Chondrocyte (in vitro differentiated cells): ENCODE data around the gene PPP1R14D. TPM values are rescaled to one million over a fixed set of nuclear protein-coding genes. Genes with fewer than 3 reads are reported as not detected.

ENCODE experiments used
- DNase-seq: peaks from one replicate; pipeline ENCODE4 v3.0.0; 2021; ENCODE audit warnings: mixed read lengths, low spot score
- H3K27ac Mint-ChIP-seq: one replicate; pipeline ENCODE4 v1.8.0; 2021; ENCODE audit warnings: mild to moderate bottlenecking, moderate library complexity, mixed read lengths; ENCODE audit not compliant: unreplicated experiment
- H3K27me3 Mint-ChIP-seq: 2 replicates; pipeline ENCODE4 v1.8.0; 2021; ENCODE audit warnings: low read depth, mixed read lengths
- H3K36me3 Mint-ChIP-seq: 2 replicates; pipeline ENCODE4 v1.8.0; 2021; ENCODE audit warnings: low read depth, mixed read lengths
- H3K4me1 Mint-ChIP-seq: 2 replicates; pipeline ENCODE4 v1.8.0; 2021; ENCODE audit warnings: low read depth, mild to moderate bottlenecking, mixed read lengths
- H3K4me3 Mint-ChIP-seq: one replicate; pipeline ENCODE4 v1.8.0; 2021; ENCODE audit warnings: mild to moderate bottlenecking, moderate library complexity, mixed read lengths; ENCODE audit not compliant: unreplicated experiment
- H3K9me3 Mint-ChIP-seq: 2 replicates; pipeline ENCODE4 v1.8.0; 2021; ENCODE audit warnings: low read depth, mixed read lengths
- CTCF ChIP-seq: fragments of 200-600 bp; sonication (generic); IDR thresholded peaks from 2 replicates; pipeline ENCODE4 v1.5.0; 2021; ENCODE audit warnings: antibody characterized with exemption, mild to moderate bottlenecking, moderate library complexity
- total RNA-seq: library from RNA; stranded (reverse); gene quantifications from 3 replicates; pipeline ENCODE4 v1.2.1, GENCODE V29; 2021

PPP1R14D gene
- total RNA-seq, 1 donor from 2014 or later, result not detected

DNA sequence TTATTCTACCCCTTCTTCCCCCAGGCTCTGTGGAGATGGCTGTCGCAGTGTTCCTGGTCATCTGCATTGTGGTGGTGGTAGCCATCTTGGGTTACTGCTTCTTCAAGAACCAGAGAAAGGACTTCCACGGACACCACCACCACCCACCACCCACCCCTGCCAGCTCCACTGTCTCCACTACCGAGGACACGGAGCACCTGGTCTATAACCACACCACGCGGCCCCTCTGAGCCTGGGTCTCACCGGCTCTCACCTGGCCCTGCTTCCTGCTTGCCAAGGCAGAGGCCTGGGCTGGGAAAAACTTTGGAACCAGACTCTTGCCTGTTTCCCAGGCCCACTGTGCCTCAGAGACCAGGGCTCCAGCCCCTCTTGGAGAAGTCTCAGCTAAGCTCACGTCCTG is 28.2 kb upstream of the PPP1R14D start:
- peak; percentile 76 for DNase-seq
- no peak for TF ChIP-seq CTCF
- H3K4me3 Mint-ChIP-seq, result no peak overlapping the region
- H3K27ac Mint-ChIP-seq, result no peak overlapping the region
- peaks cover 5% of the 10 kb centered on the region for H3K27me3 Mint-ChIP-seq
- H3K4me1 Mint-ChIP-seq, result peaks cover 11% of the 10 kb centered on the region
- no peaks in the 10 kb centered on the region for H3K36me3 Mint-ChIP-seq
- H3K9me3 Mint-ChIP-seq, result no peaks in the 10 kb centered on the region

DNA sequence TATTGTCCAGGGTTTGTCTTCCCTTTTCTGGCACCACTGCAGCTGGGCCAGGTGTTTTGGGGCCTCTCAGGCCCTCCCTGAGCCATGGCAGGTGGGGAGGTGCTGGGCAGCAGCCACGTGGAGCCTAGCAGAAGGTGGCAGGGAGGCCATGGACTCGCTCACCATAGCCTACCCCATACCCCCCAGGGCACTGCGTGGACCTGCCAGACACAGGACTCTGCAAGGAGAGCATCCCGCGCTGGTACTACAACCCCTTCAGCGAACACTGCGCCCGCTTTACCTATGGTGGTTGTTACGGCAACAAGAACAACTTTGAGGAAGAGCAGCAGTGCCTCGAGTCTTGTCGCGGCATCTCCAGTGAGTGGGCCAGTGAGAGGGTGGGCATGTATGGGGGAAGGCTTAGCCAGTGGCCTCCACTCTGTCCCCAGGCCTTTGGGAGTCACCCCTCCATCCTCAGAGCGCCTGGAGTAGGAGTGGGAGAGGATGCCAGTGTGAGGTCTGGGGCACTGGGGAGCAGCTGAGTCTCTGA is 27.3 kb upstream of the PPP1R14D start:
- H3K4me3 Mint-ChIP-seq, result no peak overlapping the region
- peak; percentile 75 for DNase-seq
- H3K36me3 Mint-ChIP-seq, result no peaks in the 10 kb centered on the region
- H3K27ac Mint-ChIP-seq, result no peak overlapping the region
- peaks cover 11% of the 10 kb centered on the region for H3K4me1 Mint-ChIP-seq
- H3K9me3 Mint-ChIP-seq, result no peaks in the 10 kb centered on the region
- peaks cover 5% of the 10 kb centered on the region for H3K27me3 Mint-ChIP-seq
- no peak for TF ChIP-seq CTCF

- H3K9me3 Mint-ChIP-seq, result no peaks in the 10 kb centered on the region
- no peak for TF ChIP-seq CTCF
- H3K27me3 Mint-ChIP-seq, result no peaks in the 10 kb centered on the region
- H3K4me1 Mint-ChIP-seq, result peaks cover 9% of the 10 kb centered on the region
- no peak overlapping the region for H3K4me3 Mint-ChIP-seq
- H3K36me3 Mint-ChIP-seq, result no peaks in the 10 kb centered on the region
- peak; percentile 56 for DNase-seq
- no peak overlapping the region for H3K27ac Mint-ChIP-seq
Measured at GRCh38 chr15:40854161-40854560, 25.7 kb upstream of the PPP1R14D start.

GRCh38 chr15:40853241-40853890 is 24.9 kb upstream of the PPP1R14D start:
- Mint-ChIP-seq H3K27me3 (no peaks in the 10 kb centered on the region), H3K36me3 (no peaks in the 10 kb centered on the region), H3K27ac (no peak overlapping the region), H3K4me3 (no peak overlapping the region), H3K4me1 (peaks cover 8% of the 10 kb centered on the region), H3K9me3 (no peaks in the 10 kb centered on the region)
- DNase-seq, result peak; percentile 61
- TF ChIP-seq CTCF, result no peak

DNA sequence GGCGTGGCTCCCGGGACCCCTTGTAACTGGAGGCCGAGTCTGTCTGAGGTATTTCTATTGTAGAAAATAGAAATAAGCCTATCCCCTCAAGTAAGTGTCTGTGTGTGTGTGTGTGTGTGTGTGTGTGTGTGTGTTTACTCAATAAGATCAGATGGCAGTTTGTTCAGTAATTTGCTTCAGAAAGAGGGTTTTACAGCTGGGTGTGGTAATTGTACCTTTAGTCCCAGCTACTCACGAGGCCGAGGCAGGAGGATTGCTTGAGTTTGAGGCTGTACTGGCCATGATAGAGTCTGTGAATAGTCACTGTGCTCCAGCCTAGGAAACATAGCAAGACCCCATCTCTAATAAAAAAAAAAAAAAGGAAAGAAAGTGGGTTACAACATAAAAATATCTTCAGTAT is 24.0 kb upstream of the PPP1R14D start:
- no peak for TF ChIP-seq CTCF
- Mint-ChIP-seq H3K9me3 (no peaks in the 10 kb centered on the region), H3K4me1 (peaks cover 2% of the 10 kb centered on the region), H3K36me3 (no peaks in the 10 kb centered on the region), H3K27ac (no peak overlapping the region), H3K4me3 (no peak overlapping the region), H3K27me3 (no peaks in the 10 kb centered on the region)
- DNase-seq, result peak; percentile 2
